GM12878 (cell line): ENCODE measurements around the gene CHAMP1. TPM values are rescaled to one million over a fixed set of nuclear protein-coding genes. Genes with fewer than 3 reads are reported as not detected.

Experiments used
- ATAC-seq: fragments of 200-7000 bp; cut with Tn5 transposase; 3 replicates; pipeline ENCODE4 v1.9.1; 2020; ENCODE audit warnings: mild to moderate bottlenecking, moderate library complexity
- BruUV-seq: library from RNA; stranded (reverse); fragments of 400-500 nt; replicated peaks from 2 replicates; lab custom pipeline; 2021; lab: Mats Ljungman, UMichigan
- CTCF ChIA-PET: fragments of 300-600 bp; sonication (Branson Sonifier 250); formaldehyde crosslinking; extraction: SDS; loops from one replicate; lab custom pipeline; 2021; ENCODE audit warnings: inconsistent platforms; lab: Yijun Ruan, JAX
- POLR2A ChIA-PET: fragments of 350-600 bp; formaldehyde crosslinking; extraction: SDS; loops from one replicate; lab custom pipeline; 2021; ENCODE audit warnings: inconsistent platforms; lab: Charles Lee
- RAD21 ChIA-PET: fragments of 300-600 bp; sonication (Branson Sonifier 250); formaldehyde crosslinking; loops from one replicate; lab custom pipeline; 2023; ENCODE audit warnings: antibody characterized with exemption; ENCODE audit not compliant: unreplicated experiment; lab: Charles Lee
- SMC1A ChIA-PET: fragments of 300-600 bp; sonication (Branson Sonifier 250); formaldehyde crosslinking; loops from one replicate; lab custom pipeline; 2023; ENCODE audit not compliant: unreplicated experiment, uncharacterized antibody; lab: Charles Lee
- DNase-seq: peaks from one replicate; pipeline ENCODE4 v3.0.0-alpha.2; 2011; ENCODE audit warnings: low read depth, low spot score
- FAIRE-seq: peaks from 3 replicates; lab custom pipeline; 2011; peaks lifted over from hg19 to GRCh38; lab: Jason Lieb, UNC
- H2AFZ ChIP-seq: 2 replicates; pipeline ENCODE4 v1.6.0; 2011; ENCODE audit warnings: low read depth, low read length, control low read depth; ENCODE audit not compliant: control insufficient read depth
- H3K27ac ChIP-seq: 2 replicates; pipeline ENCODE4 v1.5.1; 2011; ENCODE audit warnings: control low read depth; ENCODE audit not compliant: control insufficient read depth, insufficient read depth
- H3K27me3 ChIP-seq, 2 experiments: replicated peaks in 1 of 2; 2 replicates each; pipeline versions ENCODE4 v1.6.0 to v1.6.1; 2011; ENCODE audit warnings: low read length in 1 of 2; ENCODE audit not compliant: control insufficient read depth in 2 of 2, insufficient read depth in 2 of 2
- H3K36me3 ChIP-seq, 2 experiments: 2 replicates each; pipeline ENCODE4 v1.5.1; 2011; ENCODE audit warnings: low read length in 1 of 2; ENCODE audit not compliant: control insufficient read depth in 2 of 2, insufficient read depth in 2 of 2
- H3K4me1 ChIP-seq: 2 replicates; pipeline ENCODE4 v1.6.1; 2011; ENCODE audit warnings: mild to moderate bottlenecking, low read length, moderate library complexity, mixed read lengths; ENCODE audit not compliant: control insufficient read depth, insufficient read depth
- H3K4me2 ChIP-seq: 2 replicates; pipeline ENCODE4 v1.6.0; 2011; ENCODE audit warnings: control low read depth; ENCODE audit not compliant: control insufficient read depth, insufficient read depth
- H3K4me3 ChIP-seq: fragments of 200-600 bp; sonication (generic); 2 replicates; pipeline ENCODE4 v1.5.1; 2016
- H3K79me2 ChIP-seq: 2 replicates; pipeline ENCODE4 v1.6.0; 2011; ENCODE audit warnings: low read length; ENCODE audit not compliant: control insufficient read depth, insufficient read depth
- H3K9ac ChIP-seq: 2 replicates; pipeline ENCODE4 v1.8.0; 2011; ENCODE audit warnings: low read length, control low read depth, mixed read lengths; ENCODE audit not compliant: control insufficient read depth, insufficient read depth
- H3K9me3 ChIP-seq: replicated peaks from 3 replicates; pipeline ENCODE4 v1.5.1; 2011; ENCODE audit warnings: mild to moderate bottlenecking, low read length; ENCODE audit not compliant: control insufficient read depth, insufficient read depth
- H4K20me1 ChIP-seq: 2 replicates; pipeline ENCODE4 v1.6.0; 2011; ENCODE audit not compliant: control insufficient read depth, insufficient read depth
- CEBPB ChIP-seq, 2 experiments: fragments of 150-350 bp in 1 of 2; IDR thresholded peaks; 2 replicates each; pipeline ENCODE4 v1.6.1; 2012 to 2014; ENCODE audit warnings: low read depth in 2 of 2, low read length in 2 of 2, borderline replicate concordance in 1 of 2, inconsistent platforms in 1 of 2
- CHD1 ChIP-seq: IDR thresholded peaks from 2 replicates; pipeline ENCODE4 v1.6.1; 2012; ENCODE audit warnings: low read depth, low read length, improper control_type of control experiment
- CREM ChIP-seq: IDR thresholded peaks from 2 replicates; pipeline ENCODE4 v1.6.1; 2014; ENCODE audit warnings: antibody characterized with exemption, low read depth
- IKZF1 ChIP-seq: fragments of 450-650 bp; conservative IDR thresholded peaks from 2 replicates; pipeline ENCODE4 v1.6.1; 2017; ENCODE audit warnings: antibody characterized with exemption, mild to moderate bottlenecking
- LARP7 ChIP-seq: fragments of 450-650 bp; IDR thresholded peaks from 2 replicates; pipeline ENCODE4 v1.6.1; 2017; ENCODE audit warnings: mild to moderate bottlenecking
- MEF2B ChIP-seq: fragments of 450-650 bp; IDR thresholded peaks from 2 replicates; pipeline ENCODE4 v1.6.1; 2018; ENCODE audit warnings: mild to moderate bottlenecking, moderate library complexity; ENCODE audit not compliant: partially characterized antibody, poor library complexity, severe bottlenecking
- MLLT1 ChIP-seq: fragments of 450-650 bp; IDR thresholded peaks from 2 replicates; pipeline ENCODE4 v1.6.1; 2016; ENCODE audit warnings: mild to moderate bottlenecking
- RAD21 ChIP-seq: IDR thresholded peaks from 2 replicates; pipeline ENCODE4 v1.6.1; 2011; ENCODE audit warnings: mild to moderate bottlenecking, low read depth, low read length, moderate library complexity; ENCODE audit not compliant: insufficient read depth
- RAD51 ChIP-seq: fragments of 450-650 bp; IDR thresholded peaks from 2 replicates; pipeline ENCODE4 v1.6.1; 2016; ENCODE audit warnings: moderate library complexity, mild to moderate bottlenecking, inconsistent platforms
- RFX5 ChIP-seq: IDR thresholded peaks from 2 replicates; pipeline ENCODE4 v1.6.1; 2011; ENCODE audit warnings: low read depth, low read length, improper control_type of control experiment
- SIX5 ChIP-seq: IDR thresholded peaks from 2 replicates; pipeline ENCODE4 v1.6.1; 2011; ENCODE audit warnings: mild to moderate bottlenecking, low read depth, low read length, moderate library complexity; ENCODE audit not compliant: severe bottlenecking
- ZNF207 ChIP-seq: fragments of 450-650 bp; IDR thresholded peaks from 2 replicates; pipeline ENCODE4 v1.6.1; 2014; ENCODE audit warnings: antibody characterized with exemption, mild to moderate bottlenecking, borderline replicate concordance
- ZNF217 ChIP-seq: fragments of 450-650 bp; IDR thresholded peaks from 2 replicates; pipeline ENCODE4 v1.6.1; 2017; ENCODE audit warnings: antibody characterized with exemption, mild to moderate bottlenecking
- WGBS: methylation state at CpG from one replicate; pipeline ENCODE4 v1.1.6; 2016; ENCODE audit warnings: low lambda C conversion rate; ENCODE audit not compliant: insufficient replicate concordance, insufficient coverage; ENCODE audit errors: missing lambda C conversion rate; 5-methylcytosine and 5-hydroxymethylcytosine counted together
- in situ Hi-C: fragments of 300-500 bp; cut with MboI; formaldehyde crosslinking; loops from 9 replicates; pipeline ENCODE4 v1.14.3; 2018; ENCODE audit warnings: mixed read lengths
- intact Hi-C: fragments of 100-400 bp; cut with micrococcal nuclease; formaldehyde crosslinking; loops from one replicate; pipeline ENCODE4 v1.14.2; 2022; ENCODE audit not compliant: unreplicated experiment
- polyA plus RNA-seq, 11 experiments: library from polyadenylated mRNA; depleted of rRNA in 4 of 11; unstranded in 6 of 11; stranded (reverse) in 5 of 11; fragments of >200 nt; fragmentation: Nextera tagmentation in 4 of 11; fragmentation: Illumina TruSeq in 1 of 11; extraction: Ambion mirVana in 4 of 11; extraction: Trizol in 1 of 11; gene quantifications; 1 replicate in 1 of 11; 2 replicates in 10 of 11; pipeline versions ENCODE4 v1.2.1 to v1.2.3, GENCODE V29; 2011 to 2016; ENCODE audit warnings: inconsistent platforms in 2 of 11, missing spikeins in 2 of 11, low read depth in 1 of 11
- total RNA-seq, 4 experiments: library from RNA; depleted of rRNA in 3 of 4; stranded (reverse); fragments of >200 nt in 3 of 4; fragmentation: Illumina TruSeq in 1 of 4; extraction: Trizol in 1 of 4; gene quantifications; 2 replicates each; pipeline versions ENCODE4 v1.2.1 to v1.2.3, GENCODE V29; 2013 to 2021
- TF ChIP-seq, protein P1 (sequence below): fragments of 450-650 bp; formaldehyde crosslinking; IDR thresholded peaks from 2 replicates; pipeline ENCODE4 v1.4.0; 2022; ENCODE audit warnings: mild to moderate bottlenecking, moderate library complexity
- TF ChIP-seq, protein P2 (sequence below): IDR thresholded peaks from 2 replicates; pipeline ENCODE4 v1.6.1; 2011; ENCODE audit warnings: mild to moderate bottlenecking, low read depth, low read length, moderate library complexity; ENCODE audit not compliant: insufficient replicate concordance

The CHAMP1 gene
- total and polyA plus RNA-seq, 10 of the 15 experiments (the other 5 are each of a cell fraction or from before 2014, with no cell fraction given): 1.1 to 54.8 (median 23.9) TPM

- CTCF ChIA-PET: no interaction called here
- DNase-seq: no peak
- Histone ChIP-seq H3K79me2 (peaks cover 52% of the 10 kb centered on the region), H3K9ac (no peak overlapping the region), H3K9me3 (no peaks in the 10 kb centered on the region), H4K20me1 (peaks cover 2% of the 10 kb centered on the region; the same call in 1 of the 2 replicates), H3K36me3 (peaks cover 15 to 30% of the 10 kb centered on the region in 2 experiments), H2AFZ (no peak overlapping the region), H3K4me3 (no peak overlapping the region), H3K27ac (no peak overlapping the region), H3K27me3 (no peaks in the 10 kb centered on the region), H3K4me1 (no peaks in the 10 kb centered on the region), H3K4me2 (no peak overlapping the region)
- ATAC-seq: no peak
- in situ Hi-C loops: no loop called here
- WGBS: 98% methylated on average over 3 of the region's 3 CpGs
- BruUV-seq: no TSS peak
- no peak for FAIRE-seq
- RAD21 ChIA-PET: no interaction called here
- intact Hi-C loops: no loop called here
- TF ChIP-seq RAD21 (no peak), RAD51 (no peak), RFX5 (no peak), ZNF207 (no peak), CREM (no peak), MLLT1 (no peak), MEF2B (no peak), IKZF1 (no peak), CHD1 (no peak), CEBPB (IDR thresholded peaks at IDR 0.05; ENCODE audit: borderline replicate concordance in 1 of 2, low read depth in 2 of 2, low read length in 2 of 2) (no peak), LARP7 (no peak), ZNF217 (no peak), SIX5 (no peak)
- TF ChIP-seq, protein P1, sequence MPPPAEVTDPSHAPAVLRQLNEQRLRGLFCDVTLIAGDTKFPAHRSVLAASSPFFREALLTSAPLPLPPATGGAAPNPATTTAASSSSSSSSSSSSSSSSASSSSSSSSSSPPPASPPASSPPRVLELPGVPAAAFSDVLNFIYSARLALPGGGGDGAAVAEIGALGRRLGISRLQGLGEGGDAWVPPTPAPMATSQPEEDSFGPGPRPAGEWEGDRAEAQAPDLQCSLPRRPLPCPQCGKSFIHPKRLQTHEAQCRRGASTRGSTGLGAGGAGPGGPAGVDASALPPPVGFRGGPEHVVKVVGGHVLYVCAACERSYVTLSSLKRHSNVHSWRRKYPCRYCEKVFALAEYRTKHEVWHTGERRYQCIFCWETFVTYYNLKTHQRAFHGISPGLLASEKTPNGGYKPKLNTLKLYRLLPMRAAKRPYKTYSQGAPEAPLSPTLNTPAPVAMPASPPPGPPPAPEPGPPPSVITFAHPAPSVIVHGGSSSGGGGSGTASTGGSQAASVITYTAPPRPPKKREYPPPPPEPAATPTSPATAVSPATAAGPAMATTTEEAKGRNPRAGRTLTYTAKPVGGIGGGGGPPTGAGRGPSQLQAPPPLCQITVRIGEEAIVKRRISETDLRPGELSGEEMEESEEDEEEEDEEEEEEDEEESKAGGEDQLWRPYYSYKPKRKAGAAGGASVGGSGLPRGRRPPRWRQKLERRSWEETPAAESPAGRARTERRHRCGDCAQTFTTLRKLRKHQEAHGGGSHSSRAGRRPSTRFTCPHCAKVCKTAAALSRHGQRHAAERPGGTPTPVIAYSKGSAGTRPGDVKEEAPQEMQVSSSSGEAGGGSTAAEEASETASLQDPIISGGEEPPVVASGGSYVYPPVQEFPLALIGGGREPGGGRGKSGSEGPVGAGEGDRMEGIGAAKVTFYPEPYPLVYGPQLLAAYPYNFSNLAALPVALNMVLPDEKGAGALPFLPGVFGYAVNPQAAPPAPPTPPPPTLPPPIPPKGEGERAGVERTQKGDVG (CRISPR knock-in tag): no peak
- TF ChIP-seq, protein P2, sequence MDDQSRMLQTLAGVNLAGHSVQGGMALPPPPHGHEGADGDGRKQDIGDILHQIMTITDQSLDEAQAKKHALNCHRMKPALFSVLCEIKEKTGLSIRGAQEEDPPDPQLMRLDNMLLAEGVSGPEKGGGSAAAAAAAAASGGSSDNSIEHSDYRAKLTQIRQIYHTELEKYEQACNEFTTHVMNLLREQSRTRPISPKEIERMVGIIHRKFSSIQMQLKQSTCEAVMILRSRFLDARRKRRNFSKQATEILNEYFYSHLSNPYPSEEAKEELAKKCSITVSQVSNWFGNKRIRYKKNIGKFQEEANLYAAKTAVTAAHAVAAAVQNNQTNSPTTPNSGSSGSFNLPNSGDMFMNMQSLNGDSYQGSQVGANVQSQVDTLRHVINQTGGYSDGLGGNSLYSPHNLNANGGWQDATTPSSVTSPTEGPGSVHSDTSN: no peak
- SMC1A ChIA-PET: interaction anchor here (0.6 to 0.8 kb wide), 2 partner anchors 12 to 41 kb away, joined by 3 read pairs; no protein-coding TSS in a partner anchor
- POLR2A ChIA-PET: interaction anchor here (1.1 kb wide), 1 partner anchor 11 kb away, joined by 3 read pairs; no protein-coding TSS in a partner anchor
These were observed 7.0 kb downstream of the CHAMP1 start for GRCh38 chr13:114321256-114321655.
